Prostate gland (tissue), 2 donors: ENCODE measurements around the gene SCAP. TPM values are rescaled to one million over a fixed set of nuclear protein-coding genes. Genes with fewer than 3 reads are reported as not detected.

ENCODE experiments used
- DNase-seq: peaks from one replicate; pipeline ENCODE4 v3.0.0-alpha.2; 2019; ENCODE audit warnings: low spot score
- H3K27ac ChIP-seq, 2 donors: fragments of 200-600 bp; sonication (generic); 2 replicates each; pipeline ENCODE4 v1.5.1; 2017 to 2019
- H3K27me3 ChIP-seq: fragments of 200-600 bp; sonication (generic); replicated peaks from 2 replicates; pipeline ENCODE4 v1.5.1; 2019; ENCODE audit not compliant: insufficient read depth
- H3K36me3 ChIP-seq, 2 donors: fragments of 200-600 bp; sonication (generic); 1 replicate in 1 of 2; 2 replicates in 1 of 2; pipeline versions ENCODE4 v1.5.1 to v1.8.1; 2017 to 2019
- H3K4me1 ChIP-seq: fragments of 200-600 bp; sonication (generic); replicated peaks from 2 replicates; pipeline ENCODE4 v1.5.1; 2019
- H3K4me3 ChIP-seq, 2 donors: fragments of 200-600 bp; sonication (generic); 2 replicates each; pipeline ENCODE4 v1.5.1; 2017 to 2019
- H3K9me3 ChIP-seq: fragments of 200-600 bp; sonication (generic); 2 replicates; pipeline ENCODE4 v1.5.1; 2017
- CTCF ChIP-seq, 4 experiments: fragments of 200-600 bp in 2 of 4; fragments of 450-650 bp in 2 of 4; sonication (generic) in 2 of 4; IDR thresholded peaks; 1 replicate in 3 of 4; 2 replicates in 1 of 4; pipeline ENCODE4 v1.5.1; 2016 to 2019; ENCODE audit warnings: antibody characterized with exemption in 4 of 4, mild to moderate bottlenecking in 2 of 4, moderate library complexity in 2 of 4
- POLR2A ChIP-seq: fragments of 450-650 bp; IDR thresholded peaks from one replicate; pipeline ENCODE4 v1.6.1; 2016; ENCODE audit warnings: antibody characterized with exemption, mild to moderate bottlenecking
- POLR2AphosphoS5 ChIP-seq: sonication (generic); formaldehyde crosslinking; IDR thresholded peaks from one replicate; pipeline ENCODE4 v1.6.1; 2017; ENCODE audit warnings: antibody characterized with exemption
- WGBS: methylation state at CpG from one replicate; pipeline ENCODE4 v1.1.5; 2018; 5-methylcytosine and 5-hydroxymethylcytosine counted together
- intact Hi-C: fragments of 100-400 bp; cut with DNase I; formaldehyde crosslinking; loops from one replicate; pipeline ENCODE4 v1.14.2; 2022
- small RNA-seq, 2 donors: library from RNA; depleted of rRNA; stranded (forward); fragments of <200 nt; gene quantifications; one replicate each; pipeline ENCODE3, GENCODE V24; 2016
- total RNA-seq, 2 donors: library from RNA; depleted of rRNA; stranded (reverse); fragments of >200 nt; gene quantifications; one replicate each; pipeline ENCODE4 v1.1.0, GENCODE V29; 2016

Gene SCAP
- total RNA-seq, 2 donors from 2014 or later, result 71.5 to 230 TPM

- TF ChIP-seq POLR2A, result no peak
- Histone ChIP-seq H3K27me3 (no peaks in the 10 kb centered on the region), H3K36me3 (no peaks in the 10 kb centered on the region), H3K4me3 (no peak overlapping the region), H3K27ac (no peak overlapping the region), H3K4me1 (no peaks in the 10 kb centered on the region), H3K9me3 (no peaks in the 10 kb centered on the region)
- 93% methylated on average over 7 of the region's 7 CpGs for WGBS
- no peak for DNase-seq
- intact Hi-C loops, result no loop called here
These were observed 108.1 kb downstream of the SCAP start for GRCh38 chr3:47367631-47368030.

DNA sequence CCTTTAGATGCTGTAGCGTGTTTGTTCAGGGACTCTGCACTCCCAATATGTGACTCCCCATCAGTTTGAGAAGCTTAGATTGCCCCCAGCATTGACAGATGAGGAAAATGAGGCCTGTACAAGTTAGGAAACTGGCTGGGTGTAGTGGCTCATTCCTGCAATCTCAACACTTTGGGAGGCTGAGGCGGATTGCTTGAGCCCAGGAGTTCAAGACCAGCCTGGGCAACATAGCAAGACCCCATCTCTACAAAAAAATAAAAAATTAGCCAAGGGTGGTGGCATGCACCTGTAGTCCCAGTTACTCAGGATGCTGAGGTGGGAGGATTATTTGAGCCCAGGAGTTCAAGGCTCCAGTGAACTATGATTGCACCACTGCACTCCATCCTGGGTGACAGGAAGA, 108.9 kb downstream of the SCAP start:
- H3K4me1 ChIP-seq, result no peaks in the 10 kb centered on the region
- TF ChIP-seq POLR2AphosphoS5 (no peak), POLR2A (no peak), CTCF (IDR thresholded peaks at IDR 0.05) (no peak)
- no peak for DNase-seq
- no peak overlapping the region for H3K27ac ChIP-seq
- H3K27me3 ChIP-seq, result no peaks in the 10 kb centered on the region
- no peaks in the 10 kb centered on the region for H3K36me3 ChIP-seq
- WGBS, result 100% methylated on average over 2 of the region's 2 CpGs
- intact Hi-C loops, result no loop called here
- no peaks in the 10 kb centered on the region for H3K9me3 ChIP-seq
- H3K4me3 ChIP-seq, result no peak overlapping the region

GRCh38 chr3:47365213-47366153, 110.3 kb downstream of the SCAP start:
- no peaks in the 10 kb centered on the region for H3K4me1 ChIP-seq
- H3K27ac ChIP-seq, result no peak overlapping the region
- H3K36me3 ChIP-seq, result no peaks in the 10 kb centered on the region
- DNase-seq, result peak; percentile 30
- 28% methylated on average over 11 of the region's 11 CpGs for WGBS
- no peaks in the 10 kb centered on the region for H3K9me3 ChIP-seq
- intact Hi-C loops, result no loop called here
- H3K4me3 ChIP-seq, result no peak overlapping the region
- H3K27me3 ChIP-seq, result no peaks in the 10 kb centered on the region
- TF ChIP-seq POLR2A (no peak), POLR2AphosphoS5 (peak; percentile 35)

Small RNA genes lying within 50 kb of the gene (small RNA-seq; reads per million reads assigned to genes)
- 0 reads per million in 2 donors for gene AC099778.2

Other genes with a start within 250 kb of the SCAP start
- 10 to 100 TPM; 14.3 to 17.5 TPM for gene KIF9, start 193.1 kb downstream of the SCAP start, total RNA-seq
- 10 to 100 TPM; 10.8 to 18.6 TPM for gene KLHL18, start 193.0 kb downstream of the SCAP start, total RNA-seq
- 10 to 100 TPM; 31.7 to 47.4 TPM for gene PTPN23, start 94.9 kb downstream of the SCAP start, total RNA-seq
- 10 to 100 TPM; 34.7 to 45.8 TPM for gene ELP6, start 37.8 kb upstream of the SCAP start, total RNA-seq
- gene CSPG5, start 102.9 kb upstream of the SCAP start, total RNA-seq, result 1 to 10 TPM in 1 of 2 donors, under 1 TPM in 1; 0.14 to 1.2 TPM